ENCODE measurements around the gene SLC1A5. TPM values are rescaled to one million over a fixed set of nuclear protein-coding genes. Genes with fewer than 3 reads are reported as not detected.

SLC1A5 gene
- total RNA-seq, 2 donors from 2014 or later = 13.6 to 15.9 TPM

- no peak overlapping the region for H3K27ac Mint-ChIP-seq
- DNase-seq = no peak
- no peak overlapping the region for H3K4me3 Mint-ChIP-seq
These were observed 32.4 kb downstream of the SLC1A5 start for GRCh38 chr19:46755853-46756543.

GRCh38 chr19:46755077-46755852, 33.1 kb downstream of the SLC1A5 start:
- no peak for ATAC-seq
- Mint-ChIP-seq H3K27ac (no peak overlapping the region), H3K4me1 (peaks cover 18% of the 10 kb centered on the region), H3K36me3 (ENCODE audit: low read depth) (peaks cover 2% of the 10 kb centered on the region), H3K4me3 (no peak overlapping the region), H3K27me3 (no peaks in the 10 kb centered on the region)
- no peak for DNase-seq
- H3K9me3 ChIP-seq (ENCODE audit: control insufficient read depth, low read length, poor library complexity, severe bottlenecking) = no peaks in the 10 kb centered on the region

More at GRCh38 chr19:46755853-46756543, 32.4 kb downstream of the SLC1A5 start:
- H3K27me3 Mint-ChIP-seq = no peaks in the 10 kb centered on the region
- H3K36me3 Mint-ChIP-seq (ENCODE audit: low read depth) = peaks cover 2% of the 10 kb centered on the region
- H3K4me1 Mint-ChIP-seq = peaks cover 16% of the 10 kb centered on the region
- no peaks in the 10 kb centered on the region for H3K9me3 ChIP-seq (ENCODE audit: control insufficient read depth, low read length, poor library complexity, severe bottlenecking)
- no peak for ATAC-seq

GRCh38 chr19:46753420-46754155, 34.8 kb downstream of the SLC1A5 start:
- peak; percentile 91 for ATAC-seq
- Mint-ChIP-seq H3K4me3 (no peak overlapping the region), H3K4me1 (peaks cover 22% of the 10 kb centered on the region), H3K36me3 (ENCODE audit: low read depth) (peaks cover 2% of the 10 kb centered on the region), H3K27ac (no peak overlapping the region), H3K27me3 (no peaks in the 10 kb centered on the region)
- no peaks in the 10 kb centered on the region for H3K9me3 ChIP-seq (ENCODE audit: control insufficient read depth, low read length, poor library complexity, severe bottlenecking)
- peak; percentile 35 to 63 (median 45) for DNase-seq

GRCh38 chr19:46748325-46749109, 39.9 kb downstream of the SLC1A5 start:
- ATAC-seq (no peak), DNase-seq (peak; percentile 51 to 70 (median 62))
- H3K4me1 Mint-ChIP-seq = peaks cover 40% of the 10 kb centered on the region
- H3K36me3 Mint-ChIP-seq (ENCODE audit: low read depth) = peaks cover 2% of the 10 kb centered on the region
- peak overlapping the region; percentile 72 for H3K4me3 Mint-ChIP-seq
- H3K27me3 Mint-ChIP-seq = no peaks in the 10 kb centered on the region
- no peaks in the 10 kb centered on the region for H3K9me3 ChIP-seq (ENCODE audit: control insufficient read depth, low read length, poor library complexity, severe bottlenecking)
- H3K27ac Mint-ChIP-seq = peak overlapping the region; percentile 93

- Mint-ChIP-seq H3K4me3 (peak within 1 kb of the TSS; percentile 94), H3K27ac (peak within 1 kb of the TSS; percentile 94), H3K27me3 (no peaks in the 10 kb centered on the region), H3K36me3 (ENCODE audit: low read depth) (no peaks in the 10 kb centered on the region), H3K4me1 (peaks cover 52% of the 10 kb centered on the region)
- H3K9me3 ChIP-seq (ENCODE audit: control insufficient read depth, low read length, poor library complexity, severe bottlenecking) = no peaks in the 10 kb centered on the region
- peak; percentile 40 to 59 (median 53) for DNase-seq
- peak; percentile 65 for ATAC-seq
These were observed 41.9 kb downstream of the SLC1A5 start, which contains the start of gene STRN4 for GRCh38 chr19:46746281-46747057. STRN4 (minus strand) TSS chr19:46746450; CDS start chr19:46746430, 20 bp downstream.

DNA sequence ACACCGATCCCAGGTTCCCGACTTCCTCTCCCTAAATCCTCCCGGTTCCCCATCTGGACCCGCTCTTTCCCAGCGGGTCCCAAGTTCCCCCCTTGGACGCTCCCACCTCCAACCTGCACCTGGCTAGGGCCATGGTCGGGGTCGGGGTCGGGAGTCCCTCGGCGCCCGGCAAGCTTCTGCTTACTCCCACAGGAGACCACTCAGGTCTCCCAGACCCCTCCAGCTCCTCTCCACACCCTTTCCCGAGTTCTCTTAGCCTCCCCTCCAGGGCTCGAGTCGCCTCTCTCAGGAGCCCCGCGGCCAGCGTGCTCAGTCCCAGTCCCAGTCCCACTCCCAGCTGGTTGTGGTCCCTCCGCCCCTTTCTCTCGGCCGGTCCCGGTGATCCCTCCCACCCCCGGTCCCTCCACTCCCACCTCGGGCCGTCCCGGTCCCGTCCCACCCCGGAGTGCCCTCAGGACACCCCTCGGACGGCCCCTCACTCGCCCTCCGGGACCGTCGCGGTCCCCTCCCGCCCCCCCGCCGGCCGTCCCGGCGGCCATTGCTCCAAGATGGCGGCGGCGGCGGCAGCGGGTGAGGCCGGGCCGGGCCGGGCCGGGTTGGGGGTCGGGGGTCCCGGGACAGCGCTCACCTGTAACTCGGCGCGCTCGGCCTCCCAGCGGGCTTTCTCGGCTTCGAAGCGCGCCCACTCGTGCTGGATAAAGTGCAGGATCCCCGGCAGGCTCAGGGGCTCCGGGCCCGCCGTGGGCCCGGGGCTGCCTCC, 42.7 kb downstream of the SLC1A5 start, which contains the start of gene FKRP:
TSS of gene FKRP (plus strand) at position 537 of the 760 bp plus-strand sequence. CDS start 9,394 bp downstream, outside the sequence.
- H3K27me3 Mint-ChIP-seq = no peaks in the 10 kb centered on the region
- no peaks in the 10 kb centered on the region for H3K9me3 ChIP-seq (ENCODE audit: control insufficient read depth, low read length, poor library complexity, severe bottlenecking)
- H3K27ac Mint-ChIP-seq = peak within 1 kb of the TSS; percentile 94
- peak in 2 of 3 donors; percentile 19 to 49 for DNase-seq
- peaks cover 54% of the 10 kb centered on the region for H3K4me1 Mint-ChIP-seq
- peak; percentile 50 for ATAC-seq
- no peaks in the 10 kb centered on the region for H3K36me3 Mint-ChIP-seq (ENCODE audit: low read depth)
- peak within 1 kb of the TSS; percentile 94 for H3K4me3 Mint-ChIP-seq

GRCh38 chr19:46745030-46745429, 43.4 kb downstream of the SLC1A5 start:
- peaks cover 56% of the 10 kb centered on the region for H3K4me1 Mint-ChIP-seq
- no peak for ATAC-seq
- peak overlapping the region; percentile 94 for H3K4me3 Mint-ChIP-seq
- no peaks in the 10 kb centered on the region for H3K36me3 Mint-ChIP-seq (ENCODE audit: low read depth)
- peak overlapping the region; percentile 94 for H3K27ac Mint-ChIP-seq
- DNase-seq = no peak
- H3K27me3 Mint-ChIP-seq = no peaks in the 10 kb centered on the region
- H3K9me3 ChIP-seq (ENCODE audit: control insufficient read depth, low read length, poor library complexity, severe bottlenecking) = no peaks in the 10 kb centered on the region

DNA sequence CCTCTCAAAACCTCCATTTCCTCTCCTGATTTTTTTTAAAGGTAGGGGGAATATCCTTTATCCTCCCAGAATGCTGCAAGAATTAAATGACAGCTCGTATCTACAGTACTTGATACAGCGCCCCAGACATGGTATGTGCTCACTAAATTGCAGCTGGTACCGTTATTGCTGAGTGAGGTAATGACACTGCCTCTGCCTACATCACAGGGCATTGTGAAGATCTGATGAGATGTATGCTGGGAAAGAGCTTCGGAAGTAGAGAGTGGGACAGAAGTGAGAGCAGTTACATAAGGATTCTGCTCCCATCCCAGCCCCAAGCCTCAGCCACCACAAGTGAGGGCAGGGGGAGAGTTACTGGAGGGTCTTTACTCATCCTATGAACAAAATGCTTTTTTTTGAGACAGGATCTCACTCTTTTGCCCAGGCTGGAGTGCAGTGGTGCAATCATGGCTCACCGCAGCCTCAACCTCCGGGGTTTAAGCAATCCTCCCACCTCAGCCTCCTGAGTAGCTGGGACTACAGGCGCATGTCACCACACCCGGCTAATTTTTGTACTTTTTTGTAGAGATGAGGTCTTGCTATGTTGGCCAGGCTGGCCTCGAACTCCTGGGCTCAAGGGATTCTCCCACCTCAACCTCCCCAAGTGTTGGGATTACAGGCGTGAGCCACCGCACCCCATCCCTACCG, 44.2 kb downstream of the SLC1A5 start:
- H3K27me3 Mint-ChIP-seq = no peaks in the 10 kb centered on the region
- H3K9me3 ChIP-seq (ENCODE audit: control insufficient read depth, low read length, poor library complexity, severe bottlenecking) = no peaks in the 10 kb centered on the region
- H3K4me3 Mint-ChIP-seq = peak overlapping the region; percentile 94
- H3K27ac Mint-ChIP-seq = peak overlapping the region; percentile 94
- H3K36me3 Mint-ChIP-seq (ENCODE audit: low read depth) = no peaks in the 10 kb centered on the region
- DNase-seq (no peak), ATAC-seq (no peak)
- peaks cover 60% of the 10 kb centered on the region for H3K4me1 Mint-ChIP-seq

DNA sequence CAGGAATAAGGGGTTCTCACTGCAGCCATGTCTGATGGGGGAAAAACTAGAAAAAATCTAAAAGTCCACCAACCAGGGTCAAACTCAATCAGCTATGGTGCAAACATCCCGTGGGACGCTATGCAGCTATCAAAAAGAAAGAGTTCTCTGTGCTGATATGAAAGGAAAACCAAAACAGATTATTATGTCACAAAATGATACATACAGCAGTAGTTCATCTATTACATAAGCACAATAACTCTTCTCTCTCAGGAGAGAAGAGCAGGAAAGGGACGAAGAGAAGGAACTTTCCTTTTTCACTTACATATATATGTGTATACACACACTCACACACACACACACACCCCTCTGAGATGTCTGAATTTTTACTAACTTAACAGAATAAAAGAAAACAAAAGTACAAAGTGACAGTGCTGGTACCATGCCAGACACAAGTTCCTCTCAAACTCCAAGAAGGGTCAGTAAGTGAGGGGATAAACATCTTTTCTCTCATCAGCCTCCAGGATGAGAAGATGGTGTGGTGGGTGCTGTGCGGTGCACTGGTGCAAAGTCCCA, 45.4 kb downstream of the SLC1A5 start:
- Mint-ChIP-seq H3K4me3 (no peak overlapping the region), H3K36me3 (ENCODE audit: low read depth) (no peaks in the 10 kb centered on the region), H3K27ac (no peak overlapping the region), H3K4me1 (peaks cover 56% of the 10 kb centered on the region), H3K27me3 (no peaks in the 10 kb centered on the region)
- ATAC-seq = no peak
- no peaks in the 10 kb centered on the region for H3K9me3 ChIP-seq (ENCODE audit: control insufficient read depth, low read length, poor library complexity, severe bottlenecking)
- no peak for DNase-seq

DNA sequence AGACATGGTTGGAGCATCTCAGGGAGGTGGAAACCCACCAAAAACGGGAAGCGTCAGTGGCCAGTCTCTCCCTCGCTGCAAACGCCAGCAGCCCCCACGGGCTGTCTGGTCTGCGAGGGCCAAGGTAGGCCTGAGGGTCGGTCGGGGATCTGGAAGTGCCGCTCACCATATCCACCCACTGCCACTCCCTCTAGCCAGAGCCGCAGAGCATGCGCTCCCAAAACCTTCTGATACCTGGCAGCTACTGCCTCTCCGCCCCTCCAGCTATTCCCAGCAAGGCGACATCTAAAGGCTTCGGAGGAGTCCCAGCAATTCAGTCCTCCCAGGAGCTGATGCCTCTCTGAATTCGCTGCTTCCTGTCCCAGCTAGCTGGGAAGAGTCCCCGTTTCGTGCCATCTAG, 46.9 kb downstream of the SLC1A5 start:
- Mint-ChIP-seq H3K27ac (no peak overlapping the region), H3K36me3 (ENCODE audit: low read depth) (no peaks in the 10 kb centered on the region), H3K4me3 (no peak overlapping the region), H3K27me3 (no peaks in the 10 kb centered on the region), H3K4me1 (peaks cover 48% of the 10 kb centered on the region)
- no peak for DNase-seq
- ATAC-seq = no peak
- H3K9me3 ChIP-seq (ENCODE audit: control insufficient read depth, low read length, poor library complexity, severe bottlenecking) = no peaks in the 10 kb centered on the region

DNA sequence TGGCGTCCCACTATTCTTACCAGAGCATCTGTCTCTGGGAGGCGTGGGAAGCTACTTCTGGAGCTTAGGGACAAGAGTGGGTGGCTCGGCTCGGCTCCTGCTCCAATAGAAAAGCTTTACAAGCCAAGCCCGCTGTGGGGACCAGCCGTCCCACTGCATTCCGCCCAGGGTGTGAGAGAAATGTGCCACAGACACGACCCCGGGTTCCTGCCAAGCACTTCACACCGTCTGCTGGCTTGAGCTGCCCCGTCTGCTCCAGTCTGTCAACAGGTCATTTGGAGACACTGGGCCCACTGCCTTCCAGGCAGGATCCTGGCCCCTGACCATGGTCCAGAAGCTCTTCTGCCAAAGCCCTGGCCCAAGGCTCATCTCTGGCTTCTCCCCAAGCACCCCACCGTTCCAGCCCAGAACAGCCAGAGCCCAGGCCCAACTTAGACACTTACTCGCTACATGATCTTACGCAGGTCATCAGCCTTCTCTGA, 49.1 kb downstream of the SLC1A5 start:
- peak overlapping the region; percentile 89 for H3K27ac Mint-ChIP-seq
- H3K4me1 Mint-ChIP-seq = peaks cover 37% of the 10 kb centered on the region
- no peak for DNase-seq

More for the DNA sequence above, 49.1 kb downstream of the SLC1A5 start:
- ATAC-seq = no peak
- no peak overlapping the region for H3K4me3 Mint-ChIP-seq
- H3K27me3 Mint-ChIP-seq = no peaks in the 10 kb centered on the region
- H3K36me3 Mint-ChIP-seq (ENCODE audit: low read depth) = no peaks in the 10 kb centered on the region
- no peaks in the 10 kb centered on the region for H3K9me3 ChIP-seq (ENCODE audit: control insufficient read depth, low read length, poor library complexity, severe bottlenecking)

Measured in T-helper 17 cell (primary cell).